K562 (cell line): ENCODE data around the gene CDH1. TPM values are rescaled to one million over a fixed set of nuclear protein-coding genes. Genes with fewer than 3 reads are reported as not detected.

Experiments used
- ATAC-seq: fragments of 200-7000 bp; cut with Tn5 transposase; 3 replicates; pipeline ENCODE4 v1.9.1; 2020; ENCODE audit warnings: moderate library complexity
- BruUV-seq: library from RNA; stranded (reverse); fragments of 400-500 nt; replicated peaks from 2 replicates; lab custom pipeline; 2021; lab: Mats Ljungman, UMichigan
- CTCF ChIA-PET: fragments of 300-600 bp; formaldehyde crosslinking; extraction: SDS; loops from one replicate; lab custom pipeline; 2021; ENCODE audit warnings: low intra/inter-chr PET ratio; lab: Yijun Ruan, JAX
- POLR2A ChIA-PET: fragments of 300-600, 350-650 bp; sonication (Branson Sonifier 250); formaldehyde crosslinking; extraction: SDS; loops from one replicate; lab custom pipeline; 2021; ENCODE audit warnings: antibody characterized with exemption, inconsistent platforms; lab: Yijun Ruan, JAX
- DNase-seq, 4 experiments: peaks; one replicate each; pipeline versions ENCODE4 v3.0.0 to v3.0.0-alpha.2; 2011 to 2018; ENCODE audit warnings: low spot score in 3 of 4, mixed read lengths in 3 of 4; ENCODE audit errors: extremely low read depth in 1 of 4
- FAIRE-seq: peaks from 2 replicates; lab custom pipeline; 2011; peaks lifted over from hg19 to GRCh38; lab: Jason Lieb, UNC
- H2AFZ ChIP-seq: 2 replicates; pipeline ENCODE4 v1.6.0; 2011; ENCODE audit warnings: low read depth, low read length, control low read depth, inconsistent platforms
- H3K27ac ChIP-seq: fragments of 200-600 bp; 3 replicates; pipeline ENCODE4 v1.8.0; 2011; ENCODE audit warnings: low read depth, mild to moderate bottlenecking, control low read depth, inconsistent platforms, low read length, moderate library complexity, mixed read lengths; ENCODE audit errors: extremely low read depth
- H3K27me3 ChIP-seq, 2 experiments: fragments of 300-600 bp in 1 of 2; 2 replicates in 1 of 2; 3 replicates in 1 of 2; pipeline versions ENCODE4 v1.6.0 to v1.8.0; 2011; ENCODE audit warnings: inconsistent platforms in 2 of 2, low read length in 2 of 2, mild to moderate bottlenecking in 1 of 2, mixed read lengths in 1 of 2, moderate library complexity in 1 of 2; ENCODE audit not compliant: control insufficient read depth in 2 of 2, insufficient read depth in 2 of 2
- H3K36me3 ChIP-seq: fragments of 300-600 bp; 3 replicates; pipeline ENCODE4 v1.8.0; 2011; ENCODE audit warnings: mild to moderate bottlenecking, low read length, inconsistent platforms; ENCODE audit not compliant: control insufficient read depth, insufficient read depth
- H3K4me1 ChIP-seq, 2 experiments: fragments of 200-600 bp in 1 of 2; replicated peaks in 1 of 2; 2 replicates in 1 of 2; 3 replicates in 1 of 2; pipeline versions ENCODE4 v1.5.1 to v1.8.0; 2011; ENCODE audit warnings: inconsistent platforms in 2 of 2, low read length in 2 of 2, mild to moderate bottlenecking in 1 of 2, mixed read lengths in 1 of 2, moderate library complexity in 1 of 2; ENCODE audit not compliant: control insufficient read depth in 2 of 2, insufficient read depth in 2 of 2
- H3K4me2 ChIP-seq: 2 replicates; pipeline ENCODE4 v1.6.1; 2011; ENCODE audit warnings: low read length, control low read depth, inconsistent platforms, mixed read lengths; ENCODE audit not compliant: insufficient read depth
- H3K4me3 ChIP-seq: fragments of 200-600 bp; sonication (generic), shearing (Covaris generic); 2 replicates; pipeline ENCODE4 v1.5.1; 2016; ENCODE audit warnings: control low read depth, inconsistent platforms
- H3K79me2 ChIP-seq: fragments of 200-600 bp; 3 replicates; pipeline ENCODE4 v1.8.0; 2011; ENCODE audit warnings: low read length, inconsistent platforms; ENCODE audit not compliant: control insufficient read depth, insufficient read depth
- H3K9ac ChIP-seq, 2 experiments: 2 replicates each; pipeline versions ENCODE4 v1.6.0 to v1.6.1; 2011; ENCODE audit warnings: low read depth in 2 of 2, low read length in 2 of 2, control low read depth in 1 of 2, inconsistent platforms in 1 of 2, mild to moderate bottlenecking in 1 of 2, mixed read lengths in 1 of 2; ENCODE audit not compliant: insufficient read depth in 1 of 2
- H3K9me1 ChIP-seq: one replicate; pipeline ENCODE4 v1.6.0; 2011; ENCODE audit warnings: inconsistent platforms, mild to moderate bottlenecking, low read length, moderate library complexity; ENCODE audit not compliant: control insufficient read depth, insufficient read depth
- H3K9me3 ChIP-seq: replicated peaks from 2 replicates; pipeline ENCODE4 v1.5.1; 2011; ENCODE audit warnings: low read depth, low read length, inconsistent platforms; ENCODE audit not compliant: control insufficient read depth, insufficient read depth
- H4K20me1 ChIP-seq: replicated peaks from 2 replicates; pipeline ENCODE4 v1.6.1; 2011; ENCODE audit warnings: low read length, inconsistent platforms, mixed read lengths; ENCODE audit not compliant: control insufficient read depth, insufficient read depth
- ETS2 ChIP-seq: IDR thresholded peaks from 2 replicates; pipeline ENCODE4 v1.6.1; 2016; ENCODE audit warnings: borderline replicate concordance, missing genetic modification characterization, mild to moderate bottlenecking, moderate library complexity, missing compliant biosample characterization; ENCODE audit not compliant: poor library complexity, severe bottlenecking
- HMGXB4 ChIP-seq: sonication (generic); formaldehyde crosslinking; IDR thresholded peaks from 2 replicates; pipeline ENCODE4 v1.8.1; 2023; ENCODE audit warnings: mild to moderate bottlenecking, missing genetic modification reagents
- PTBP1 ChIP-seq: fragments of 200-400 bp; formaldehyde crosslinking; IDR thresholded peaks from 2 replicates; pipeline ENCODE4 v1.6.1; 2017; ENCODE audit warnings: low read depth, low read length
- RHOXF2B ChIP-seq: fragments of 250-450 bp; sonication (Bioruptor Pico); conservative IDR thresholded peaks from 2 replicates; pipeline ENCODE4 v1.5.1; 2021
- VEZF1 ChIP-seq: fragments of 200-800 bp; sonication (Bioruptor generic); IDR thresholded peaks from 2 replicates; pipeline ENCODE4 v1.6.1; 2017; ENCODE audit warnings: missing genetic modification characterization, missing compliant biosample characterization
- XRCC3 ChIP-seq: fragments of 450-650 bp; IDR thresholded peaks from 2 replicates; pipeline ENCODE4 v1.6.1; 2017; ENCODE audit warnings: mild to moderate bottlenecking, moderate library complexity
- ZBTB2 ChIP-seq: fragments of 450-650 bp; IDR thresholded peaks from 2 replicates; pipeline ENCODE4 v1.6.1; 2016; ENCODE audit warnings: antibody characterized with exemption
- ZC3H8 ChIP-seq: fragments of 450-650 bp; IDR thresholded peaks from 2 replicates; pipeline ENCODE4 v1.6.1; 2017
- ZHX1 ChIP-seq: fragments of 150-350 bp; conservative IDR thresholded peaks from 2 replicates; pipeline ENCODE4 v1.6.1; 2014; ENCODE audit warnings: low read length
- ZNF717 ChIP-seq: fragments of 250-450 bp; sonication (Bioruptor Pico); IDR thresholded peaks from 2 replicates; pipeline ENCODE4 v1.5.0; 2021
- in situ Hi-C: fragments of 300-500 bp; cut with MboI; formaldehyde crosslinking; loops from 4 replicates; pipeline ENCODE4 v1.15.0; 2018; ENCODE audit warnings: inconsistent platforms, mixed read lengths
- intact Hi-C: fragments of 100-400 bp; cut with micrococcal nuclease; formaldehyde crosslinking; loops from 2 replicates; pipeline ENCODE4 v1.14.2; 2022
- polyA plus RNA-seq, 8 experiments: library from polyadenylated mRNA; depleted of rRNA in 4 of 8; stranded (reverse) in 5 of 8; unstranded in 3 of 8; fragments of >200 nt; fragmentation: Nextera tagmentation in 2 of 8; fragmentation: Illumina TruSeq in 1 of 8; extraction: Ambion mirVana in 2 of 8; extraction: Trizol in 1 of 8; gene quantifications; 2 replicates each; pipeline versions ENCODE4 v1.2.1 to v1.2.3, GENCODE V29; 2011 to 2014; ENCODE audit warnings: inconsistent platforms in 1 of 8, missing spikeins in 1 of 8
- total RNA-seq, 7 experiments: library from RNA; depleted of rRNA in 6 of 7; stranded (reverse); fragments of >200 nt in 6 of 7; fragmentation: Illumina TruSeq in 2 of 7; extraction: Trizol in 2 of 7; gene quantifications; 2 replicates each; pipeline versions ENCODE4 v1.2.1 to v1.2.3, GENCODE V29; 2011 to 2021; ENCODE audit warnings: low replicate concordance in 1 of 7

Gene CDH1
- total and polyA plus RNA-seq, 9 of the 15 experiments (the other 6 are each of a cell fraction or from before 2014, with no cell fraction given) = 0.01 to 0.69 TPM; not detected in 7

- no peak for DNase-seq
- no peak overlapping the region for H3K4me2 ChIP-seq
- no peak overlapping the region for H2AFZ ChIP-seq
- H3K9me1 ChIP-seq = no peaks in the 10 kb centered on the region
- no peaks in the 10 kb centered on the region for H3K27me3 ChIP-seq
- no peak for ATAC-seq
- H3K36me3 ChIP-seq = no peaks in the 10 kb centered on the region
- in situ Hi-C loops (no loop called here), intact Hi-C loops (no loop called here)
- H3K9me3 ChIP-seq = no peaks in the 10 kb centered on the region
- H3K27ac ChIP-seq = no peak overlapping the region
- TF ChIP-seq XRCC3 = no peak
- TF ChIP-seq HMGXB4 (CRISPR knock-in tag) = no peak
- no peak for TF ChIP-seq ZC3H8
- no peak for TF ChIP-seq ETS2 (tag)
- TF ChIP-seq PTBP1 = no peak
- no peak for TF ChIP-seq VEZF1 (CRISPR knock-in tag)
- TF ChIP-seq RHOXF2B = no peak
- no peak for TF ChIP-seq ZHX1
- TF ChIP-seq ZBTB2 = no peak
- no peak for TF ChIP-seq ZNF717 (CRISPR knock-in tag)
- H4K20me1 ChIP-seq = no peaks in the 10 kb centered on the region
- H3K79me2 ChIP-seq = no peaks in the 10 kb centered on the region
- no TSS peak for BruUV-seq
- ChIA-PET CTCF (no interaction called here), POLR2A (interaction anchor here (0.6 to 0.7 kb wide), 2 partner anchors 12 to 27 kb away, joined by 3 read pairs; no protein-coding TSS in a partner anchor)
- no peak overlapping the region for H3K9ac ChIP-seq
- H3K4me3 ChIP-seq = no peak overlapping the region
- no peak for FAIRE-seq
- peaks cover 4 to 8% of the 10 kb centered on the region in 2 experiments; a peak in 2 of 5 replicates for H3K4me1 ChIP-seq
Observed at GRCh38 chr16:68746951-68747350, 9.9 kb downstream of the CDH1 start.
